ENCODE data around the gene TTC24. TPM values are rescaled to one million over a fixed set of nuclear protein-coding genes. Genes with fewer than 3 reads are reported as not detected.

Gene TTC24
- polyA plus RNA-seq, 3 donors: 0.14 to 0.31 TPM; not detected in 1

- H3K36me3 ChIP-seq (replicated peaks in 1 of 2; ENCODE audit: control insufficient read depth in 1 of 2, insufficient read depth in 2 of 2, low read length in 2 of 2): peaks cover 4 to 19% of the 10 kb centered on the region in 2 donors
- H3K27me3 ChIP-seq (ENCODE audit: control insufficient read depth in 2 of 2, insufficient read depth in 2 of 2, low read length in 2 of 2): no peaks in the 10 kb centered on the region
- H3K4me3 Mint-ChIP-seq: no peak overlapping the region
- no peaks in the 10 kb centered on the region for H4K20me1 ChIP-seq (ENCODE audit: insufficient read depth, low read length)
- peaks cover 55% of the 10 kb centered on the region for H3K4me1 Mint-ChIP-seq
- H3K9me3 Mint-ChIP-seq: peaks cover 0 to 1% (median 0%) of the 10 kb centered on the region in 7 donors
- no peaks in the 10 kb centered on the region for H3K9me3 ChIP-seq (replicated peaks in 1 of 2; ENCODE audit: control insufficient read depth in 1 of 2, insufficient read depth in 1 of 2, low read length in 2 of 2)
- peaks cover 41 to 45% of the 10 kb centered on the region in 2 donors for H3K4me1 ChIP-seq (ENCODE audit: control insufficient read depth in 1 of 2, insufficient read depth in 2 of 2, low read length in 2 of 2)
- H3K9ac ChIP-seq (ENCODE audit: insufficient read depth, low read length, poor library complexity, severe bottlenecking): no peak overlapping the region
- peaks cover 0 to 2% (median 1%) of the 10 kb centered on the region in 3 donors for H3K27me3 Mint-ChIP-seq (ENCODE audit: low read depth in 3 of 3)
- no peak for DNase-seq
- intact Hi-C loops (cut with micrococcal nuclease): loop anchor here (5.0 to 10.0 kb wide), 2 partner anchors 52 to 59 kb away; partner anchors contain the start of gene MEF2D (in 1 of the 2)
- TF ChIP-seq, protein P1, sequence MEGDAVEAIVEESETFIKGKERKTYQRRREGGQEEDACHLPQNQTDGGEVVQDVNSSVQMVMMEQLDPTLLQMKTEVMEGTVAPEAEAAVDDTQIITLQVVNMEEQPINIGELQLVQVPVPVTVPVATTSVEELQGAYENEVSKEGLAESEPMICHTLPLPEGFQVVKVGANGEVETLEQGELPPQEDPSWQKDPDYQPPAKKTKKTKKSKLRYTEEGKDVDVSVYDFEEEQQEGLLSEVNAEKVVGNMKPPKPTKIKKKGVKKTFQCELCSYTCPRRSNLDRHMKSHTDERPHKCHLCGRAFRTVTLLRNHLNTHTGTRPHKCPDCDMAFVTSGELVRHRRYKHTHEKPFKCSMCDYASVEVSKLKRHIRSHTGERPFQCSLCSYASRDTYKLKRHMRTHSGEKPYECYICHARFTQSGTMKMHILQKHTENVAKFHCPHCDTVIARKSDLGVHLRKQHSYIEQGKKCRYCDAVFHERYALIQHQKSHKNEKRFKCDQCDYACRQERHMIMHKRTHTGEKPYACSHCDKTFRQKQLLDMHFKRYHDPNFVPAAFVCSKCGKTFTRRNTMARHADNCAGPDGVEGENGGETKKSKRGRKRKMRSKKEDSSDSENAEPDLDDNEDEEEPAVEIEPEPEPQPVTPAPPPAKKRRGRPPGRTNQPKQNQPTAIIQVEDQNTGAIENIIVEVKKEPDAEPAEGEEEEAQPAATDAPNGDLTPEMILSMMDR (IDR thresholded peaks at IDR 0.05): no peak
- WGBS (ENCODE audit: insufficient coverage): 97% methylated on average over 4 of the region's 6 CpGs
- H3K27ac ChIP-seq (ENCODE audit: low read depth in 1 of 2, low read length in 2 of 2): peak overlapping the region; percentile 63 to 93
- no peak overlapping the region for H3K4me3 ChIP-seq (replicated peaks in 1 of 3; ENCODE audit: low read depth in 2 of 3, low read length in 3 of 3)
- H3K36me3 Mint-ChIP-seq: peaks cover 13 to 28% of the 10 kb centered on the region in 2 donors
- H2AFZ ChIP-seq (ENCODE audit: insufficient read depth, low read depth, low read length, poor library complexity, severe bottlenecking): no peak overlapping the region
- H3K27ac Mint-ChIP-seq: peak overlapping the region; percentile 90 to 97 (median 96)
- no peak overlapping the region for H3K4me2 ChIP-seq (replicated peaks; ENCODE audit: extremely low read depth, low read length, poor library complexity, severe bottlenecking)
- no peaks in the 10 kb centered on the region for H3K79me2 ChIP-seq (ENCODE audit: insufficient read depth, low read length)
Measured at GRCh38 chr1:156553860-156554485, 25.6 kb upstream of the TTC24 start.

GRCh38 chr1:156554971-156555370 is 24.6 kb upstream of the TTC24 start:
- TF ChIP-seq, protein P1 (IDR thresholded peaks at IDR 0.05): no peak
- Mint-ChIP-seq H3K4me3 (peak overlapping the region in 1 of 2 donors; percentile 35), H3K27me3 (ENCODE audit: low read depth in 3 of 3) (peaks cover 0 to 2% (median 1%) of the 10 kb centered on the region in 3 donors), H3K27ac (peak overlapping the region; percentile 25 to 89 (median 81)), H3K4me1 (peaks cover 55% of the 10 kb centered on the region), H3K36me3 (peaks cover 21 to 32% of the 10 kb centered on the region in 2 donors), H3K9me3 (peaks cover 0 to 1% (median 0%) of the 10 kb centered on the region in 7 donors)
- peak overlapping the region in 1 of 2 donors; percentile 93 for H3K27ac ChIP-seq (ENCODE audit: low read depth in 1 of 2, low read length in 2 of 2)
- 52% methylated on average over 5 of the region's 8 CpGs for WGBS (ENCODE audit: insufficient coverage)
- no peaks in the 10 kb centered on the region for H3K9me3 ChIP-seq (replicated peaks in 1 of 2; ENCODE audit: control insufficient read depth in 1 of 2, insufficient read depth in 1 of 2, low read length in 2 of 2)
- H3K4me1 ChIP-seq (ENCODE audit: control insufficient read depth in 1 of 2, insufficient read depth in 2 of 2, low read length in 2 of 2): peaks cover 41 to 45% of the 10 kb centered on the region in 2 donors
- H3K9ac ChIP-seq (ENCODE audit: insufficient read depth, low read length, poor library complexity, severe bottlenecking): no peak overlapping the region
- H4K20me1 ChIP-seq (ENCODE audit: insufficient read depth, low read length): no peaks in the 10 kb centered on the region
- H2AFZ ChIP-seq (ENCODE audit: insufficient read depth, low read depth, low read length, poor library complexity, severe bottlenecking): no peak overlapping the region
- intact Hi-C loops (cut with micrococcal nuclease): loop anchor here (5.0 to 10.0 kb wide), 2 partner anchors 53 to 60 kb away; partner anchors contain the start of gene MEF2D (in 1 of the 2)
- no peaks in the 10 kb centered on the region for H3K27me3 ChIP-seq (ENCODE audit: control insufficient read depth in 2 of 2, insufficient read depth in 2 of 2, low read length in 2 of 2)
- H3K79me2 ChIP-seq (ENCODE audit: insufficient read depth, low read length): no peaks in the 10 kb centered on the region
- no peak overlapping the region for H3K4me3 ChIP-seq (replicated peaks in 1 of 3; ENCODE audit: low read depth in 2 of 3, low read length in 3 of 3)
- H3K36me3 ChIP-seq (replicated peaks in 1 of 2; ENCODE audit: control insufficient read depth in 1 of 2, insufficient read depth in 2 of 2, low read length in 2 of 2): peaks cover 10 to 26% of the 10 kb centered on the region in 2 donors
- peak in 2 of 3 donors; percentile 25 to 33 for DNase-seq
- no peak overlapping the region for H3K4me2 ChIP-seq (replicated peaks; ENCODE audit: extremely low read depth, low read length, poor library complexity, severe bottlenecking)
